ENCODE data around the gene SLC6A11.

The SLC6A11 gene

DNA sequence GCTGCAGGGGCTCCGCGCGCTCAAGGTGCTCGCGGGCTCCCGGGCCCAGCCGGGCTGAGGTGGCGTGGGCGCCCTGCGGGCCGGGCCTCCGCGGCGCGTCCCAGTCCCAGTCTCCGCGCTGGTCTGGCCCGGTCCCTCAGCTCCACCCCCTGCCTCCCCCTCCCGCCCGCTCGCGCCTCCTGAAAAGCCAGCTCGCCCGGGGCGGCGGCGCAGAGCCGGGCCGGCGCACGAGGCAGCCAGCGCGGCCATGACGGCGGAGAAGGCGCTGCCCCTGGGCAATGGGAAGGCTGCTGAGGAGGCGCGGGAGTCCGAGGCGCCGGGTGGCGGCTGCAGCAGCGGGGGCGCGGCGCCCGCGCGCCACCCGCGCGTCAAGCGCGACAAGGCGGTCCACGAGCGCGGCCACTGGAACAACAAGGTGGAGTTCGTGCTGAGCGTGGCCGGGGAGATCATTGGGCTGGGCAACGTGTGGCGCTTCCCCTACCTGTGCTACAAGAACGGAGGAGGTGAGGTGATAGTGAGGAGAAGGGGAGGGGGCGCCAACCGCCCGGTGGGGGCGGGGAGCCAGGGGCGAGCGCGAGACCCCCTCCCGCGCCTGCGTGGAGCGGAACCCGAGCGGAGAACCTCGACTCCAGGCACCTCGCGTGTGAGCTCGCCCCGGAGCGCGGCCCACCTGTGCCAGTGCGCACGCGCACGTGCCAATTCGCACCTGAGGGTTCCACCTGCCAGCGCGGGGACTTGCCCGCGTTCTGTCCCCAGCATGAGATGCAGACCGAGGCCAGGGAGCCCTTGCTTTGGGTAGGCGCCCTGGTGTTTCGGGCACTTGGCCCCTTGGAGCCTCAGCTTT is at the start of gene SLC6A11:
SLC6A11 (plus strand) TSS at position 210 of the 844 bp plus-strand sequence; CDS start at position 248, 38 bp downstream.
- DNase-seq: peak; percentile 1

DNA sequence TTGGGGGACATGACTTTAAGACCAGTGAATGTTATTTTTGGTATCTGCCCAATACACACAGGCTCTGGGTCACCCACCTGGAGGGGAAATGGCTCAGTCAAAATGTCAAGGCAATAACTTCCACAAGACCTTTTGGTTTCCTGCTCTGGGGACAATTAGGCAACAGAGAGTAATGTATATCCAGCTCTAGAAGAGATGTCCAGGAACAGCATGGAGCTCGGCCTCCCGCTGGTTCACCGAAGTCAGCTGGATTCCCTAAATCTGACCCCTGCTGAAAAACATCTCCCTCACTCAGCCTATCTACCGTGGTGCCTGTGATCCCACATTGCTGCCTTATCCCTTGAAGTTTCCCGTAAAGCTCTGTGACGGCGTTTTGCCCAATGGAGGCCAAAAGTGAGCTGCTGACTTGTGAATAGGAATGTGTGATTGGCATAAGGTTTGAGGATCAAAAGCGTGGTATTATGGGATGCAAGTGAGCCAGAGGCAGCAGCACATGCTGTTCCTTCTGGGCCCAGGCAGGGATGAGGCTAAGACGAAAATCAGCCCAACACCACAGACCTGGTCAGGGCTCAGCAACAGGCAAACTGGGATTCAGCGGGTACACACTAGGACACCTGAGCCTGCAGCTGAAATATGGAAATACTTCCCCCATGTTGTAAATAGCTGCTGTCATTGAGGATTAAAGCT is 47.2 kb upstream of the SLC6A11 start:
- no peak for DNase-seq

DNA sequence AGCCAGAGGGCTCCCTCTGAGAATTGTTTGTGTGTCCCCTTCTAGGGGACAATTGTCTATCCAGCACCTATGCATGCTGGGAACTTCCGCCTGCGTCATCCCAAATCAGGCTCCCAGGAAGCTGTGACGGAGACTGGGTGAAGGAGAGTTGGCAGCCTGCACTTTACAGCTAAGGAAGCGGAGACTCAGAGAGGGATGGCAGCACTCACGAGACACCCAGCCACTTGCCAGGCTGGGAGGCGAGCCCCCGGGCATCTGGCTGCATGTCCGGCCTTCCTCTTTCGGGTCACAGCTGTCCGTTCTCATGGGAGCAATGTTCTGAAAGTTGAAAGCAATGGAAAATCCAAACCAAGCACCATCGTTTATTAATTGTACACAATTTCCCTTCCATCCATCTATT is 45.5 kb upstream of the SLC6A11 start:
- DNase-seq: no peak

DNA sequence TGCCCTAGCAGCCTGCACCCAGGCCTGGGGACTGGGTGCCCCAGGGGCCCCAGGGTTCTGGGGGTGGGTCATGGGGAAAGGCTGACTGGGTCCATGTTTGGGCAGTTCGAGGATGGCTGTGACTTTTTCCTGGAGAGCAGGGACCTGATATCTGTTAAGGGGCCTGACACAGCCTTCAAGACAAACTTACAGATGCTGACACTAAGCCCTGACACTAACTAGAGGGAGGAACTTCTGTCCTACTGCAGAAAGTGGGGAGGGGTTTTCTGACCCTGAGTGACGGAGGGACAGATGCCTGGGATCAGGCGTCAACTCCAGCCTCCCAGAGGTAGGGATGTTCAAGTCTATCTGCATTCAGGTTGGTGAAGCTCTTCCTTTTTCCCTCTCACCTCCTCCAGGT is 45.0 kb upstream of the SLC6A11 start:
- no peak for DNase-seq

DNA sequence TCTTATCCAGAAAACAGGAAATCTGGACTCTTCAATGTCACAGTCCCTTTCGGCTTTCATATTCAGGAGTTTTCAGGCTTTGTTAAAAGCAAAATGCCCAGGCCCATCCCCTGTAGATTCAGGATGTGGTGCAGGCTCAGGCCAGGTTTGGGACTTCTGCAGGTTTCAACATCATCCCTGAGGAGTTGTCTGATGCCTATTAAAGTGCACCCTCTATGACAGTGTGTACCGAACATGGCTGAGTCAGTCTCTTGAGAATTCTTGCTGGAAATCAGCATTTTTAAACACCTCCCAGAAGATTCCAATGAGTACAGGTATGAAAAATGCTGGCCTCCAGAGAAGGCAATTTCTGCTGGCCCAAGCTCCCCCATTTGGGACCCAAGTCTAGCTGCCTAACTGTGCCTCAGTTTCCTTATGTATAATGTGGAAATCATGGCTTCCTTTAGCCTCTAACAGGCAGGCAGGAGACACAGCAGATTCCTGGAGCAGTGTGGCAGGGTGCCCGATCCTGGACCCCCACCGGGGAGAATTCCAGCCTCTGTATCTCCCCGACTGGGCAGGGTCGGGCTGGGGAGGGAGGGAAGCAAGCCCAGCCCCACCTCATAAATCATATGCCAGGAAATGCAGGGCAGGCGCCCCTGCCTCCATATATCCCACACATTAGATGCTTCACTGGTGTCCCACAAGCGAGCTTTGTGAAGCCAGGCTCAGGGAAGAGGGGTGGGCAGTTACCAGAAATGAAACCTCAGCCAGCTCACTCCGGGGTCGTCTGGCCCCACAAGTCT is 44.4 kb upstream of the SLC6A11 start:
- no peak for DNase-seq

DNA sequence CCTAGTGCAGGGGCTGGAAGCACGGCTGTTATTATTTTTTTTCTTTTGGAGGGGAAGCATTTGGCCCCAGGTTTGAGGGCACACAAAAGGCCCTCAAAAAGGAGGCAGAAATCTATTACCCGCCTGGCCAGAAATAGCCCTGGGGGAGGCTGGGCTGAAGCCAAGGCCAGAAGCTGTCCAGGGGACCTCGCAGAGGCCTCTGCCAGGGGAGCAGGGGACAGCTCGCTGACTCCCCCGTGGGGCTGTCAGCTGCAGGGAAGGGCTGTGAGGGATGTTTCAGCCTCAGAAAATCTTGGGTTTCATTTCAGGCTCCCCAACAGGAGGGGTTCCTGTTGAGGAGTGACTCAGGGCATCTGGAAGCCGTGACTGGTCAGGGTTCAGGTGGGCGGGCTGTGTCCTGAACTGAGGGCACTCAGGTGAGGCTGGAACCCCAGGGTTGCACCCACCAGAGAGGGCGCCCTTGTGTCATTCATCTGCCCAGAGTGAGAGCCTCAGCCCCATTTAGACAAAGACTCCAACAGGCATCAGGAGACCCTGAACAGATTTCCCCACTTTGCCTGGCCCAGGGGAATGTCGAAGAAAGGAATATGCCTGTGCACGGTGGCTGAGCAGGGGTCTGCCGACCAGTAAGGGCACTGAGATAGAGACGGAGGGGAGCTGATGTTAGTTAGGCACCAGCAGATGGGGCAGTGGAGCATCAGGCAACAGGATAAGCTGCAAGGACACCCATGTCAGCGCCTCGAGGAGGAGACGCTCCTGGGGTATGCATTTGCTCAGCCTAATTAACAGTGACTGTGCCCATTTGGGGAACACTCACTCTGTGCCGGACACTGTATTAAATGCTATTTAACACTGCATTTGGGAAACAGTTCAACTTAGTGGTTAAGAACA is 43.5 kb upstream of the SLC6A11 start:
- no peak for DNase-seq

DNA sequence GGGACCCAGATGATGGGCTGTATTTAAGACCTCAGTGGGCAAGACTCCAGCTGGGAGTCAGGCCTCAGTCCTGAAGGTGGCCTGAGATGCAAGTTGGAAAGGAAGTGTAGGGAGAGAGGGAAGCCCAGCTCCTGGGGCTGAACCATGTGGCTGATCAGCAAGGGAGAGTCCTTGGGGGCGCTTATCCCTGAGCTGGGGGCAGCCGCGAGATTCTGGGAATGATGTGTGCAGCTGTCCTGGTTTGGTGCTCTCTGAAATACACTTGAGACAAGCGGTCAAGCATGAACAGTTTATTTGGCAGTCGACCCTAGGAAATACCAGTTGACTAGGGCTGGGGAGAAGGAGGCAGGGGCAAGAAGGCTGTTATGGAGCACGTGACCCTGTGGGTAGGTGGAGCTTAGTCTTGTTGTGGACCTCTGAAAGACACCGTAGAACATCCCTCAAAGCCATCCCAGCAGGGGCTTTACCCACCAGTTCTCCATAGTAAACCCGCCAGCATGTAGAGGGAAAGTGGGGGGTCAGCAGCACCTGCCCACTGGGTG is 41.8 kb upstream of the SLC6A11 start:
- no peak for DNase-seq

DNA sequence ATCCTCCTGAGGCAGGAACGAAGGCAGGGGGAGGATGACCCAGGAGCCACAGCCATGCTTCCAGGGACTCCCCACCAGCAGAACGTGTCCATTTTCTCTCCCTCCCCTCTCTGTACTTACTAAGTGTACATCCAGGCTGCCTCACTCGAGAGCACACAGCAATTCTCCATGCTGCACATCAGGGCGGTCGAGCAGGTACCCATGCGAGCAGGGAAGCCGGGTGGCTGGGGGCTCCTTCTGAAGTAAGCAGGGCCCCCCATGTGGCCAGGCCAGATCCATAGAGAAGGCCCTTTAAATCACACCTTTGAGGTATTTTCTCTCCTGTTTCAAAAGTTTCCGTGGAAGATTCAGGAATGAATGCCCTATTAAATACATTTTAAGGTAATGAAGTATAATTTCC is 41.2 kb upstream of the SLC6A11 start:
- no peak for DNase-seq

DNA sequence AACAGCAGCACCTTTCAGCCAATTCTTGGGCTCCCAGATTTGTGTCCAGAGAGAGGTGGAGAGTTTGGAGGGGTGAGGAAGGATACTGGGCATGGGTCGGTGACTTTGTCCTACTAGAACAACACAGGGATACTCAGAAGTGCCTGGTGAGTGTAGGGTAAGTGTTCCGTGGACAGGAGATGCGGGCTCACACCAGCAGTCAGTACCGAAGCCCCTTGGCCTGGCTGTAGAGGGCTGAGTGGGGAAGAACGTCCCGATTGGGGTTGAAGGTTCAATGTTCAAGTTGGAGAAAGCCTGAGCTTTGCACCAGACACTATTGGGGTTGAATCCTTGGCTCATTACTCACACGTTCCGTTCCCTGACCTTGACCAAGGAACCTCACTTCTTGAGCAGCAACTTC is 40.8 kb upstream of the SLC6A11 start:
- DNase-seq: no peak

DNA sequence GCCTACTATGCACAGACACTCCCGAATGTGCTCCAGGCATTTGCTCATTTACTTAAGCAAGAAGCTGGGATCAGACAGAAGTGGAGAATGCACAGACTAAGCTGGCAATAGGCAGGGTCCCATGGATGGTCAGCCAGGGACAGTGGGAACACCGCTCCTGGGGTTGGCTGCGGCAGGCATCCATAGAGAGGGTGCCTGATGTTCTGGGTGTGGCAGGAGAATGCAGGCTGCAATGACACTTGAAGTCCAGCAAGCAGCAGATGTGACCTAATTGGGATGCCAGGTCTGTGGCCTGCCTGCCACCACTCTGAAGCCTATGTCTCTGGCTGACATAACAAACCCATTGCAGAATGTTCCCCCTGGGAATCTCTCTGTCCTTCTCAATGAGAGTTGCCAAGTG is 40.2 kb upstream of the SLC6A11 start:
- no peak for DNase-seq

DNA sequence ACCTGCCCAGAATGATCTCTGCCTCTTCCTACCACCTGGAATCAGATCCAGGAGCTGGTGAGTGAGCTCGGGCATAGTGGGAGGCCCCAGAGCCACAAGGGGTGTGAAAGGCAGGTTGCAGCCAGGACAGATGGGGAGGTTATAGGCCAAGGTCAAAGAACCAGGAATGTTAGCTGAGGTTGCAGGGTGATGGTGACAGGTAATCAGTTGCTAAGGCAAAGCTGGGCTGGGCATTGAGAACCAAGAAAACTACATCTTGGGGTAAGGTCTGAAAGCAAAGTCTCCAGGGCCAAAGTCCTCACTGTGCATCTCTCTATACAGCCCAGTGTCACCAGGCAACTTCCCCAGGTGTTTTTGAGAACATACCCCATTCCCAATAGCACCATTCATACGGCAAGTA is 38.4 kb upstream of the SLC6A11 start:
- no peak for DNase-seq

DNA sequence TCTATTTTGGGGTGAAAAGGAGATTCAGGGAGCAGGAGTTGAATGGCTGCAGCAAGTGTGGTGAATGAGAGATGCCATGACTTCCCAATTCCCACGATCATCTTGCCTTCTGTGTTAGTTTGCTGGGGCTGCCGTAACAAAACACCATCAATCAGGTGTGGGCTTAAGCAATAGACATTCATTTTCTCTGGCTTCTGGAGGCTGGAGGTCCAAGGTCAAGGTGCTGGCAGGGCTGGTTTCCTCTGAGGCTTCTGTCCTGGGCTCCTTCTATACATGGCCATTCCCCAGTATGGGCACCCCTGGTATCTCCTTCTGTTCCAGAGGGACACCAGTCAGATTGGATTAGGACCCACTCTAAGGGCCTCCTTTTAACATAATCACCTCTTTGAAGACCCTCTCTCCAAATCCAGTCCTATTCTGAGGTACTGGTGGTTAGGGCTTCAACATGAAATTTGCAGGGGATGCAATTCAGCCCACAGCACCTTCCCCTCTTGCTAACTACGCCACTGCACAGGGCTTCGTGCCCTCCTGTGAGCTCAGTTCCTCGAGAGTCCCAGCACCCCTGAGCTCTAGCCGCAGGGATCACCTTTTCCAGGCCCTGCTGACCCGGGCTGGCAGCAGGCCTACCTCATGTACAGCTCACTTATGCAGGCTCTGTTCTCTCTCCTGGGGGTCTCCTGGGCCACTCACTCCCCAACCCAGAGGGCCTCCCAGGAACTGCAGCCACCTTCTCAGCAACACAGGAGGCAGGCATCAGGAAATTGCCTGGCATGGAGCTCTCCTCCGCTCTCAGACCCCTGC is 37.3 kb upstream of the SLC6A11 start:
- no peak for DNase-seq

DNA sequence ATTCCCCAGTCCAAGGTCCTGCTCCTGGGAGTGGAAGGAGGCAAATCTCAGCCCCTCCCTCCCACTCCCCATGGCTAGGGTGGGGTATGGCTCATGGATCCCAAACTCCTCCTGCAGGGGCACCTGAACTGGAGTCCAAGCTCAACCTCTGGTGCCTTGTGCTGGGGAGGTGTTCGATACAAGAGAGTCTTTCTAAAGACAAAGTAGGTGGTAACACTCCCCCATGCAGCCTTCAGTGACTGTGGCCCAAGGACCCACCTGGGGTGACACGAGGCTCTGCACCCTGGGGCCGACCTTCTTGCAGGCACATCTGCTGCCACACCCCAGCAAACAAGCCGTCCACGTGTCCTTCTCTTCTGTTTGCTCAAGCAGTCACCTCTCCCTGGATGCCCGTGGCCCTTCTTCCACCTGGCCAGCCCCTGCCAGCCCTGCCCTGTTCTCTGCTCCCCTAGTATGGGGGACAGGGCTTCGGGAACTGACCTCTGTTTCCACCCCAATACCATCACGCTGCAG is 36.7 kb upstream of the SLC6A11 start:
- DNase-seq: no peak

DNA sequence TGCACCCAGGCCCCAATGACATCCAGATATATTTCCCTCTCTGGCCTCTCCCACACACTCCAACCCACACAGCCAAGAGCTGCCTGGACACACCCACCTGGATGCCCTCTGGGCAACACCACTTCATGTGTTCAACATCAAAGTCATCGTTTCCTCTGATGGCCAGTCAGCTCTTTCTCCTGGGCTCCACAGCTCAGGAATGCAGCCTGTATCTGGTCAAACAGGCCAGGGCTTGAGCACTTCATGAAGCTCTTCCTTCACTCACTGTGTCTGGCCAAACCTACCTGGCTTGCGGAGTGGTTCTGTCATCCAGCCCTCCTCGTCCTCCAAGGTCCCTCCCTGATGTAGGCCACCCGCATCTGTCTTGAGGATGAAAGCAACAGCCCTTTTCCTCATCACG is 35.8 kb upstream of the SLC6A11 start:
- DNase-seq: no peak

DNA sequence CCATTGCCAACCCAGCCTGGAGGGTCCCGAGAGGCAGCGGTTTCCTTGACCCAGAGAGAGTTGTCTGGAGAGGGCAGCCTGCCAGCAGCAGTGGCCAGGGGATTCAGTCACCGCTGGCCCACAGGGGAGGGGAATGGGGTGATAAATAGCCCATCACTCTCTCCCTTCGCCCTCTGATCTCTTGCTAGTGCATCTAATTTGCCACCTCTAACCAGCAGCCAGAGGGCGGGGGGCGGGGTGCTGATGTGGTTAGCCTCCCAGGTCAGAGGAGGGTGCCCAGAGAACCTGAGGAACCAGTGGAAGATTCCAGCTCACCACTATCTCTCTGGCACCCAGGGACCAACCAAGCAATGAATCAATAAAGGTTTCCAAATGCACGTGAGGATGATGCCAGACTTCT is 35.1 kb upstream of the SLC6A11 start:
- no peak for DNase-seq

DNA sequence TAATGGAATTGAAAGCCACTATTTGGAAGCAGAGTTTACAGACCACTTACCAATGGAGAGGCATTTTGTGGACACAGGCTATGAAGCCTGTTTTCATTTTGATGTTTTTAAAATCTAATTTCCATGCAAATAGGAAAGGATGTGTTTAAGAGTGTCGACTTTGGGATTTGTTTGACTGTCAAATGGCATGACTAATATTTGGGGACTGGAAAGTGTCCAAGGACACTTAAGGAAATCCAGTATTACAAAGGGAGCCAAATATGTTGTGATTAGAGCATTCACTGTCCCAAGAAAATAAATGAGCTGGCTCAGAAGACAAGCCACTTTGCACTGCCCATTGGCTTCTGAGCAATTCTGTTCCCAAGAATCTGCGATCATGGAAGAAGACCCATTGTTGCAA is 34.0 kb upstream of the SLC6A11 start:
- DNase-seq: no peak

DNA sequence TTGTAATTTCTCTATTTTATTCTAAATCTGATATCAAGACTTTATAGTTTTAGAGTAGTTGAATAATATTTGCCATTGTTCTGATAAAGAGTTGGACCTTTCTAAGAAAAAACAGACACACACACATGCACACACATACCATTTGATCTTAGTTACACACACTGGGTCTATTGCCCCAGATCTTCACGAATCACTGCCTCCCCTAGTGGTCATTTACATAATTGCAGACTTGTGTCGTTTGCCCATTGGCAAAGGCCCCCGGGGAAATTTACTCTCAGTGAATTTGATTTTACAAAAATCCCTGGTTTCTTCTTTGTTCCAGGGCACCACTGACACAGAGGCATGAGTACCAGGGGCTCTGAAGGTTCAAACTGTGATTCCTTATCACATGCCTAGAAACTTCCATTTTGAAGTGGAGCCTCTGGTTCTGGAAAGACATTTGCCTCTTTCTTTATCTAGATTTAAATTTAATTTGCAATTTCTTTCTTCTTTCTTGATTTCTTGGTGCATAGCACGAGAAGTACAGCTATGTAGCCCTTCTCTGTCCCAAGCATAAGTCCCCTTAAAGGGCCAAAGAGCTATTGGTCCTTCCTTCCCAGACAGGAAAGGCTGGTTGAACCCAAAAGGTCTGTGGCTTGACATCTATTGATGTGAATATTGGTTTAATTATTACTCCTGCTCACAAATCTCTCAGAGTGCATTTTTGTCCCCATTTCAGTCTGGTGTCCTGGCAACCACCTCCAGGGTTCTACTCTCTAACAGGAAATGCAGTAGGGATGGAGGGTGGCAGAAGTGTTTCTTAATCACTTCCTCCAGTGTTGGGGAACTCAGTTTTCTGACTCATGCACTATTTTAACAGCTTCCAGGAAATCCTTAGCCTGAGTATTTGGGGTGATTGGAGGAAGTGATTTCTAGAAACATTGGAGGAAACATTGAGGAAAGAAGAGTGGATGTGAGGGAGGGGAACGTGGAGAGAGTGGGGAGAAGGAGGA is 32.4 kb upstream of the SLC6A11 start:
- DNase-seq: peak; percentile 7

DNA sequence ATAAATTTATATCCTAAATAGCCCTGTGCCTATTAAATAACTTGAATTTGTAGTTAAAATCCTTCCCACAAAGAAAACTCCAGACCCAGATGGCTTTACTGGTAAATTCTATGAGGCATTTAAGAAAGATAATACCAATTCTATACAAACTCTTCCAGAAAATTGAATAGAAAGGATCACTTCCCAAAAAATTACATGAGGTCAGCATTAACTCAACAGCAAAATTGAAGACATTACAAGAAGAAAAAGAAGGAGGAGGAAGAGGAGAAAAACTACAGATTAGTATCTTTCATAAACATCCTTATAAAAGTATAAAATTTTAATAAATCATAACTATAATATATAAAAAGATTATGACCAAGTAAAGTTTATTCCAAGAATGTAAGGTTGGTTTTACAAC is 29.4 kb upstream of the SLC6A11 start:
- no peak for DNase-seq

DNA sequence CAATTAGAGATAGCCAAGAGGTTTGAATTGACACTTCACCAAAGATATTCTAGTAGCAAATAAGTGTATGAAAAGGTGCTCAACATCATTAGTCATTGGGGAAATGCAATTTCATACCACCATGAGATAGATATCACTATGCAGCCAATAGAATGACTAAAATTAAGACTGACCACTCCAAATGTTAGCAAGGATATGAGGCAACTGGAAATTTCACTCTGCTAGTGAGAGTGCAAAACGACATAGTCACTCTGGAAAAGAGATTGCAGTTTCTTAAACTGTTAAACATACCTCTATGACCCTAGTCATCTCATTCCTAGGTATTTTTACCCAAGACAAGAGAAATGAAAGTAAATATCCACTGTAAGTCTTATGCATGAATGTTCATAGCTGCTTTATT is 27.6 kb upstream of the SLC6A11 start:
- DNase-seq: no peak

DNA sequence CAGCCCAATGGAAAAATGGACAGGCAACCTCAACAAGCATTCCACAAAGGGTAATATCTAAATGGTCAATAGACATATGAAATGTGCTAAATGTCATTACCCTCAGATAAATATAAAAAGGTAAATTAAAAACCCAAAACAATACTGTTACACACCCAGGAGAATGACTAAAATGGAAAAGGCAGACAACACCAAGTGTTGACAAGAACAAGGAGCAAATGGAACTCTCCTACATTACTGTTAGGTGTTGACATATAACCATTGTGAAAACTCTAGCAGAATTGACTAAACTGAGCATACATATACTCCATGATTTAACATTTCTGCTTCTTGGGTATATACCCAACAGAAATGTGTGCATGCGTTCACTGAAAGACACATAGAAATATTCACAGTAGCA is 25.3 kb upstream of the SLC6A11 start:
- no peak for DNase-seq
